AML-193 (cell line): ENCODE results near the gene AGAP1.

Experiments used
- DNase-seq, 2 experiments: peaks; one replicate each; lab custom pipeline; 2025; lab: John Stamatoyannopoulos, UW

AGAP1 gene

DNA sequence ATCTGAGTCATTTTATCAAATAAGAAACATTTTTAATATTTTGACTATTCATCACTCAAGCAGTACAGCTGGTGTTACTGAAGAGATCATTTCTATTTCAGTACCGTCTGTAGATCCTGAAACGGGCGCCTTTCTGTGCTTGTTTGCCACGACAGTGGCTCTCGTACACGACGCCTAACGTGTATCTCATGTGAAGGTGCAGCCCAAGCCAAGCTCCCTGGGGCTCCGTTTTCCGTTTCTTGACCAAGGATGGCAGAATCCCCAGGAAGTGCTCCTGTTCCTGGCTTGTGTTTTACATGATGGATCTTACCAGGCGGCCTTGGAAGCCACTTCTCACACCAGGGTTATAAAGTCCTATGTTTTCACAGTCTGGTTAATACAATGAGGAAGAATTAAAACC is 353.7 kb downstream of the AGAP1 start:
- DNase-seq: no peak

GRCh38 chr2:235848055-235848454 is 354.2 kb downstream of the AGAP1 start:
- DNase-seq: no peak

GRCh38 chr2:235848946-235849345 is 355.1 kb downstream of the AGAP1 start:
- DNase-seq: no peak

DNA sequence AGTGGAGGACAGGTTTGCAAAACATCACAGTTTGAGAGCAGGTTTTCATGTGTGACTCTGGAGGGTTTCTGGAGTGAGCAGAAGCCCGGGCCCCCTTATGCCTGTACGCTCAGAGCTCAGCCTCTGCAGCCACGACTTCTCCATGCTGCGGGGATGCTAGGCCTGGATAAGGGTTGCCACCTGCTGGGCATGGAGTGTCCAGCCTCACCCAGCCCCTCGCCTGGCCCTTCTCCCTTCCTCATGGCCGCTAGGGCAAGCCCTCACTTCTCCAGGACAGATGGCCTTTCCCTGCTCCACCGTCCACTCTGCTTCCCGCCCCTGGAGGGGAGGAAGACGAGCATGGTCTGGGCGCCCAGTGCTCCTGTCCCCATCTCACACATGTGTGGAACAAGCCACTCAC is 355.6 kb downstream of the AGAP1 start:
- no peak for DNase-seq

DNA sequence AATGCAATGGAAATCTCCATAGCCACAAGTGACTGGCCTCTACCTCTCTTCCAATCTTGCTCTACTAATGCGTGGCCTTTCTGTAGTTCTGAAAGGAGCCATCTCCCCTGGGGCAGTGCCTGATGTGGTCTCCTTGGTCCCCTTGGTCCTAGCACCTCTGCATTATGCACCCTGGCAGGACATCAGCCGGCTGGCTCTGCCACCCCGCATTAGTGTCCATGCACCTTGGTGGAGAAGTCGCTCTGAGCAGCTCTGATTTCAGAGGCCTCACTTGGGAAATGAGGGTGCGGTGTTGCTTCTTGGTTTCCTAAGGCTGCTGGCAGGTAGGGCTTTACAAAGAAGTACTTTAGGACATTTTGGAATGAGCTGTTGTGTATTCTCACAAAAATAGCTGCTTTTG is 356.4 kb downstream of the AGAP1 start:
- no peak for DNase-seq

DNA sequence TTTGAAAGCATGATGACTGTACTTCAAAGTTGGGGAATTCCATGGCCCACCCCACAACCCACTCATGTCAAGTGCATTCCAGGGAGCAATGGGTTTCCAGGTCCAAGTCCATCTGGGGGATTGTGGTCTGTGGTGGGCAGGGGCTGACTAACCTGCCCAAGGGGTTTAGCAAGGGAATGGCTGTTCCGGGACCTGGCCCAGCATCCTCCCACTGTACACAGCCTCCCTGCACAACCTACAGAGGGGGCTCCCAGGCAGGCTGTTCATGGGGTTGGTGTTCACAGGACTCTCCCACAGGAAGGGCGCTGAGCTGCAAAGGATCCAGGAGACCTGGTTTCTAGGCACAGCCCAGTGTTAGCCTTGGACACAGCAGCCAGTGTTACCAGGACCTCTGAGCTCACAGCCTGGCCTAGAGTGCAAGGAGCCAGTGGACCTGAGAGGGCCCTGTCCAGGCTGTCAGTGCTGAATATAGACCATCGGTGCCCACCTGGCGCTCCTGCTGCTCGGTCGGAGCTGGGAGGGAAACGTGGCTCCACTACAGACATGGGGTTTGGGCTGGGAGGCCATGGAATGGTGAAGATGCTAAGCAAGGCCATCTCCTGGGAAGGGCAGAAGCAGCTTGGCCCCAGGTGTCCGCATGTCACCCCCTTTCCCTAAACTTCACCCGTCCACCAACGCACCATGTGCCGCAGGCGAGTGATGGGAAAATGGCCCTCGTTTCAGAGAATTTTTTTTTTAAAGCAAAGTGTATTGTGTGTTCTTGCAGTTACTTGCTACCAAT is 357.1 kb downstream of the AGAP1 start:
- DNase-seq: no peak

DNA sequence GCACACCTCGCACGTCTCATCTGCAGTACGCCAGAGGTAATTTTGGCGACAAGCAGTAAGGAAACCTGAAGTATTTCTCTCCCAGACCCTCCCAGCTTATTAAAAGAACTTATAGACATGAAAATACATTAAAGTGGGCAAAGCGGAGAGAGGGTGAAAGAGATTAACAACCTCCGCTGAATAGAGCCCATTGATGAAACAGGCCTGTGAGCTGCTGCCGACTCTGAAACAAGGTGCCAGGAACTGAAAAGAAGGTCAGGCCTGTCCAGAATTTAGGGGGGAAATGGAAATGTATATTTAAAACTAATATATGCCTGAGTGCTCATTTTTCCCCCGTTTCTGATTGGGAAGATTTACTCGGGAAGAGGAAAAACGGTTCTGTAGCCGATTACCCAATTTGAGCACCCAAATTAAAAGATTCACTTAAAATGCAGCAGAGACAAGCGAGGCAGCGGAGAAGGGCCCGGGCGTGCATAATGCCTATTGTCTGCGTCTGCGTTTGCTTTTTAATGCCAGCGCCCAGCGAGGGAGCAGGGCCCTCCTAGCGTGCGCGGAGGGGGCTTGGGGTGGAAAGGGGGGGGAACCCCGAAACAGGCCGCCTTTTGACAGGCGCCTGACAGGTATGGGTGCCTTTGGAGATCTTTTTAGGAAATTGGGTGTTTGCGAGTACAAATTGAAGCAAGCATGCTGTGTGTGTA is 358.1 kb downstream of the AGAP1 start:
- DNase-seq: no peak

GRCh38 chr2:235852526-235852920 is 358.7 kb downstream of the AGAP1 start:
- DNase-seq: no peak

GRCh38 chr2:235854276-235854675 is 360.4 kb downstream of the AGAP1 start:
- DNase-seq: no peak

DNA sequence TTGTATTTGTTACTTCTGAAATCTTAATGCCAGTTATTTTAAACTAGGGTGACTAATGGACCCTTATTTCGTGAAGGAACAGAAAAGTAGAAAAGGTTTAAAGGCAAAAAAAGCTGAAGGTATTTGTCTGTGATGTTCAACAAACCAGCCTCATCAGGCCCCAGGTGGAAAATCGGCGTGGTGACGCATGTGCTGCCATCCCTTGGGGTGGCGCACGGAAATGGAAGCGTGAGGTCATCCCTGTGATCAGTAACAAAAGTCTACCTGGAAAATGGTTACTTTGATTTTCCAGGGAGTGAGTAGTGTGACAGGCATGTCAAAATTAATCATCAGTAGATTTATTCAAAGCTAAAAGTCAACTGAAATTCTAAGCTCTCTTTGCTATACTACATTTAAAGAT is 361.2 kb downstream of the AGAP1 start:
- DNase-seq: no peak

GRCh38 chr2:235856151-235856854 is 362.5 kb downstream of the AGAP1 start:
- DNase-seq: no peak

DNA sequence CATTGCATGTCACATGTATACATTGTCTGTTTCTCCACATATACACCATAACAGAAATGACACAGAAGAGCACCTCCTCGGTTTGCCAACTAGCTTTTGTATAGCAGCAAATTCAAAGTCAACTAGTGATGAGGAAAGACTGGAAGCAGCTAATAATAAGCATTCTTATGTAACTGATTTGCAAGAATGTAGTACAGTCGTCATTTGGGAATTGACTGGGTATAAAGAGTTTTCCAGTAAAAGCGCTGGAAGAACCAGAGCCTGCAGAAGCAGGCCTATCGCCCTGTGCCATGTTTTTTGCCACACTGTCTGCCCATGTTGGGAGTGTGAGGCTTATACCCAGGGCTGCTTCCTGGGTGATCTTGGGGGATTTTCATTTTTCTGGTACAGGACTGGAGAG is 363.8 kb downstream of the AGAP1 start:
- no peak for DNase-seq

GRCh38 chr2:235858881-235859280 is 365.0 kb downstream of the AGAP1 start:
- no peak for DNase-seq

DNA sequence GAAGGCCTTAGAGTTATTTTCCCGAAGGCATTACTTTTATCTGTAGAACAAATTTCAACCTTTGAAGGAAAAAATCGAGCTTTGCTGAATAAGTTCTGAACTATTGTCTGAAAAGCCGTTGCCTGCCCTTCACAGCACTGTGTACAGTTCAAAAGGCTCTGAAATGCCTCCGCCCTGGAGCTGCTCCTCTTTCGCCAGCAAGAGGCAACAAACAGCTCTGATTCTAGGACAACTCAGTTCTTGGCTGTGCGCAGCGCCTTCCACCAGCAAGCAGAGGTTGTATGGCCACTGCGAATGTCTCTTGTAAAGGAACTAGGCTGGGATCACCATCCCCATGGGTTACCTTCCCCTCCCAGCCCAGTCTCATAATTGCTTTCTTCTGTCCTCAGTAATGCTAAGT is 365.8 kb downstream of the AGAP1 start:
- DNase-seq: no peak

GRCh38 chr2:235860111-235860510 is 366.3 kb downstream of the AGAP1 start:
- no peak for DNase-seq

GRCh38 chr2:235860871-235861270 is 367.0 kb downstream of the AGAP1 start:
- DNase-seq: no peak

GRCh38 chr2:235861383-235861782 is 367.5 kb downstream of the AGAP1 start:
- no peak for DNase-seq

- DNase-seq: no peak
Observed at GRCh38 chr2:235863414-235863813, 369.6 kb downstream of the AGAP1 start.

- DNase-seq: no peak
Observed at GRCh38 chr2:235864302-235864701, 370.5 kb downstream of the AGAP1 start.

DNA sequence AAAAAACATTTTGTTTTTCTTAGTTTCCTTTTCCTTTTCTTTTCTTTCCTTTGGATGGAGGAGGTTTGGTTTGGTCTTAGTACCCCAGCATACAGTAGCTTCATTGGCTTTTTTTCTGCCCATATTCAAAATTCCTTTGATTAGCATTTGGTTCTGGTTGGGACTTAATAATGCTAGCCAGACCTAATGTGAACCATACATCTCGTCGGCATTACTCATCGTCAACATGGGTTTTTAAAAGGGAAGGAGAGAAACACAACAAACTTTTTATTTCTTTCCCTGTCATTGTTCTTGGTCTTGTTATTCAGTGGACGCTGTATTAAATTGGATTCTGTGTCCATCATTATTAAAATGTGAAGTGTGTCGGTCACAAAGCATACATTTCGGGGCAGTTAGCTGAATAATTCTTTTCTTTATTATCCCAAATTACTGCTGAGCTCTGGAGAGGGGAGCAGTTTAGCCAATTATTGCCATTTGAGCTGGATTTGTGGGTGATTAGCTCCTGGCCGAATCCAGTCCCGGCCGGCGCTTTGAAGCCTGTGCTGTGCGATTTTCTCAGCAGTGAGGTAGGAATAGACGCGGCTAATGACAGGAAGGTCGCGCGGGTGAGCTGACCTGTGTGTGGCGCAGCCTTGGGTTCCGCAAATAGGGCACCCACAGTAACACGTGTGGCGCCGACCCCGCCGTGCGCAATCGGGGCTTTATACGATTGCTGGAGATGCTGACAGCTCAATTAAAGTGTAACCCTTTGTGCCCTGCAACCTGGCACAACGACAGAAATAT is 371.1 kb downstream of the AGAP1 start:
- no peak for DNase-seq

DNA sequence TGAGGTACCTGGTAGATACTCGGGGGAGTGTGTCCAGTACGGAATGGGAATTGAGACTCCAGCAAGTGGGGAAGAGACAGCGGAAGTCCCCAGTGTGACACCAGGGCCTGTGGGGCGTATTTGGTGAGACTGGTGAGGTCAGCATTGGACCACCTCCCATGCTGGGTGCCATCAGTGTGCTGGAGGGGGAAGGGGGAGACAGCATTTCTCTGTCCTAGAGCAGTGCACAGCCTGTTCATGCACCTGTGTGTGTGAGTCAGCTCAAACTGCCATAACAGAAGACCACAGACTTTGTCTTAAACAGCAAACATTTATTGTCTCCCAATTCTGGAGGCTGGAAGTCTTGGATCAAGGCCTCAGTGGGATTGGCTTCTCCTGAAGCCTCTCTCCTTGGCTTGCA is 372.5 kb downstream of the AGAP1 start:
- no peak for DNase-seq

GRCh38 chr2:235868224-235868623 is 374.4 kb downstream of the AGAP1 start:
- DNase-seq: no peak
